GM21526 (cell line): ENCODE data around the gene DMAC2.
A peak's percentile ranks its signal among the peaks of the same experiment; 100 is the strongest.
"Not testable (repeated sequence)": the region's sequence is repeated elsewhere in the genome, so short reads cannot be mapped to it uniquely, and the experiment has no call there.

ENCODE experiments used
- ATAC-seq: cut with Tn5 transposase; IDR thresholded peaks from one replicate; pipeline ENCODE4 v1.9.1; 2021; ENCODE audit warnings: moderate library complexity; ENCODE audit not compliant: unreplicated experiment, low FRiP score

DMAC2 gene

DNA sequence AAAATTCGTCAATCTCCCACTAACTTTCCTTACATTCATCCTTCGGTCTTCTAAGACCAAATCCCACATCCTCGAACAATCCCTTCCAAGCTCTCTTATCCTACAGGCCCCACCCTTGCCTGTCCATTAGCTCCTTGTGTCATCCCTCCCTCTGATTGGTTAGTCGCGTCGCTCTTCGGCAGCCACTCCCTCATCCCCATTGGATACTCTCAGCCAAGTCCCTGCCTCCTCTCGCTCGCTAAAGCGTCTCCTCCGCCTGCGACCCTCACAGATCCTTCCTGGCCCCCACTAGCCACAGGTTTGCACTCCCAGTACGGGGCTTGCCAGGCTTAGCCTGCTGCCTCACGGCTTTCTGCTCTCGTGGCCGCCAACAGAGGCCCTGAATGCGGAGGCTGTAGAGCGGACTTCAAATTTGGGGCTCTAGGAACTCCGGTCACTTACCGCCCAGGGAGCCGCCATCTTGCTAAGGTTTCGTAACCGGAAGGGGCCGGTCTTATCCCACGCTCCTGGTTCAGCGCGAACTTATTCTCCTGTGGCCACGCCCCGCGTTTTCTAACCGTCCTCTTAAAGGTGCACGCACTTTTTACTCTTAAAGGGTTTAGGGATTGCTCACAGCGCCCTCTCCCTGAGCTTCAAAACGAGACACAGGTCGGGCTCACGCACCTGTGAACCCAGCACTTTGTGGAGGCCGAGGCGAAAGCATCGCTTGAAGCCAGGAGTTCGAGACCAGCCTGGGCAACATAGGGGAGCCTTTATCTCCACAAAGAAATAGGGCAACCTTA lies at the start of gene DMAC2:
Gene DMAC2 (minus strand): TSS at position 472 of the 782 bp plus-strand sequence. CDS start 13 bp downstream, at position 459.
- ATAC-seq = peak; percentile 82

DNA sequence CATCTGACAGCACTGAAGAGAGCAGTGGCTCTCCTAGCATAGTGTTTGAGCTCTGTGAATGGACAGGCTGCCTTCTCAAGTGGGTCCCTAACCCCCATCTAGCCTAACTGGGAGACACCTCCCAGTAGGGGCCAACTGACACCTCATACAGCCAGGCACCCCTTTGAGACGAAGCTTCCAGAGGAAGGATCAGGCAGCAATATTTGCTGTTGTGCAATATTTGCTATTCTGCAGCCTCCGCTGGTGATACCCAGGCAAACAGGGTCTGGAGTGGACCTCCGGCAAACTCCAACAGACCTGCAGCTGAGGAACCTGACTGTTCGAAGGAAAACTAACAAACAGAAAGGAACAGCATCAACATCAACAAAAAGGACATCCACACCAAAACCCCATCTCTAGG lies 47.2 kb upstream of the DMAC2 start:
- ATAC-seq = not testable (repeated sequence)

DNA sequence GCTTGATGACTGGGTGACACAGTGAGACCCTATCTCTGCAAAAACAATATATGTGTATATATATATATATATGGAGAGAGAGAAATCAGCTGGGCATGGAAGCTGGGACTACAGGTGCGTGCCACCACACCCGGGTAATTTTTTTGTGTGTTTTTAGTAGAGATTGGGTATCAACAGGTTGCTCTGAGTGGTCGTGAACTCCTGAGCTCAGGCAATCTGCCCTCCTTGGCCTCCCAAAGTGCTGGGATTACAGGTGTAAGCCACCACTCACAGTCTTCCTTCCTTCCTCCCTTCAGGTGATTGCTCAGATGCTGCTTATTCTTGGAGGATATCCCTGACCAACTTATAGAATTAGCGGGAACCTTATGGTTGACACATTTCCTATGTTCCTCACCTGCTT lies 45.1 kb upstream of the DMAC2 start:
- no peak for ATAC-seq

DNA sequence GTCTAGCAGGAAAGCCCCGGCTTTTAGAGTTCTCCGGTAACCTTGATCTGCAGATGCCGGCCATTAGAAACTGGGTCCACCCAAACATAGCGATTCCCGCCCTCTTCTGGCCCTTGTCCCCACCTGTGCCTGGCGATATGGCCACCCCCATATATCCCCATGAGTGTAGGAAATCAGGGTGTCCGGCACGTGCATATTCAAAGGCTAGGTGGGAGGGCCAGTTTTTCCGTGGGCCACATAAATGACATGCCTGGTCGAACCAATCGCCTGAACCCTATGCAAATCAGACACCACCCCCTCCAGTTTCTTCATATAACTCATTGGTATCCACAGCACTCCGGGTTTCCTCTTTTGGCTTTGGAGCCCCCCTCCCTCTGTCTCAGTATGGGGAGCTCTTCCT lies 40.6 kb upstream of the DMAC2 start:
- no peak for ATAC-seq

DNA sequence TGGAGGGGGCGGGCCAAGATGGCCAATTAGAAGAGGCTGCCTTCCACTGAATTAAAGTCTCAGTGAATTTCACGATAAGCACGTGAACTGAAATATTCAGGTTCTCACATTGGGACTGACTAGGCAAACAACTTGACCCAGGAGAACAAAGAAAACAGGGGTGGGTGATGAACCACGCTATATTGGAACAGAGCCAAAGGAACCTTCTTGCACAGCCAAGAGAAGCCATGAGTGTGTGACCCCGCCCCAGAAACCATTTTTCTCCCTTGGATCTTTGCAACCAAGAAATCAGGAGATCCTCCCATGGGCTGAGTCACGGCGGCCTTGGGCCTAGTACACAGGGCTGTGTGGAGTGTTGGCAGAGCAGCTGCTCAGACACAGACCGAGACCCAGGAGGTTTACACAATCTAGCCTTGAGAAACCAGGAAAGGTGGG lies 40.1 kb upstream of the DMAC2 start:
- ATAC-seq = no peak

DNA sequence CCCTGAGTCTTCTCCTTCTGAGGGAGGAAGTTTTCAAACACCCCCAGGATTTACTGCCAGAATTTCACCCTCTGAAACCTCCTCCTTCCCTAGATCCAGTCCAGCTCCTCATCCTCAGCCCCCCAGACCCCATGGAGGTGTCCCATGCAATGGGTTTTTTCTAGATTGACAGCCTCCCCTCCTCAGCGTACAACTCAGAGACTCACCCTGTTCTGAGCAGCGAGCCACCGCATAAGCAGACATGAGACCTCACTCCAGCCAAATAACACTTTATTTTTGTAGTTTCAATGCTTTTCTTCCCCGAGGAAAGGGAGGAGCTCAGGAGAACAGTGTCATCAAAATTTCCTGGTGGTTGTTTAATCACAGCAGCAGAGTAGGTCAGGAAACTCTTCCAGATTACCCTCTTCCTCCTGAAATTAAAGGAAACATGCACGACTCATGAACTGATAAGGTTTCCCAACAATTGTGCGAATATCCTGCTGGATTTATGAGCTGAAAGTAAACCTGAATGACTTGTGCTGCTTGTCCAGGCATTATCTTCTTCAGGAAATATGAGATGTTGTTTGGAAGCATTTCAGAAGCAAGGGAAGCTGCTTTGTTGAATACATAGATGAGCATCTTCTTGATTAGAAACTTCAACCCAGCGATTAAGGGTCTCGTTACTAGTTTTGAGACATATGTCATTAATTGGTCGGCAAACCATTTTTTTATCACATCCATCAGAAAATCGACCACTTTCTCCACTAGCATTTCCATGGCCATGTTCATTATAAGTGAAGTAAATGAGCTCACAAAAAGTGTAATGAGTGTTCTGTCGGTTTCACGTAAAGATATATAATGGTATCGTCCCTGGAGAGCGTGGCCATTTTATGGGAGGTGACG lies 39.4 kb upstream of the DMAC2 start:
- ATAC-seq = no peak

DNA sequence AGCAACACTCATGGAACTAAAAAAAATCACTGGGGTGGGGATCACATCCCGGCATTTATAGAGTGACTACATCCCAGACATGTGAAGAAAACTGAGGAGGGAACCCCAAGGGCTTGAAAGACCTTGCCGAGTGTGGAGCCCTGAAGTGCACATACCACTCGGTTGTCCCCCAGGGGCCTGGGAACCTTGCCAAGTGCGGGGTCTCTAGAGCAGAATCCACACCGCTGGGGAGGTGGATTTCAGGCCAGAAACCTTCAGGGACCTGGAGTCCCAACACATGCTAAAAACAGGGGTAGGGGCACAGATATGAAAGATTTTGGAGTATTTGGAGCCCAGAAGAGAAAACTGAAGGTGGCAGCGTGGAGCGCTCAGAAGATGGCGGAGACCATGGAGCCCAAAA lies 38.5 kb upstream of the DMAC2 start:
- no peak for ATAC-seq

DNA sequence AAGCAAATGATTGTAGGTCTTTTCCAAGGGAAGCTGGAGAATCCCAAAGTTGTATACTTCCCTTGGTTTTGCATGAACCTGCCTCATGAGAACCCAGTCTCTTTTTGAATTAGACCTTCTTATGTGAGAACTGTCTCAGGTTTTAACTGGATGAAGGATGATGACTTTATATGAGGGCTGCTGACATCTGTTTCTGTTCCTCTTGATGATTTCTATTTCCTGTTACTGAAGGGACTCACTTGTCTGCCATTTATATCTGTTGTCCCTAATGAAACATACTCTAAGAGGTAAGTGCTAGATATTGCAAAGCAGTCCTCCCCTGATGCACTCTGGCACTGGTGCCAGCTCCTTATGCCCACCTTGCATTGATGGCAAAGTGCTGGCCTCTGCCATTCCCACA lies 36.9 kb upstream of the DMAC2 start:
- ATAC-seq = no peak

DNA sequence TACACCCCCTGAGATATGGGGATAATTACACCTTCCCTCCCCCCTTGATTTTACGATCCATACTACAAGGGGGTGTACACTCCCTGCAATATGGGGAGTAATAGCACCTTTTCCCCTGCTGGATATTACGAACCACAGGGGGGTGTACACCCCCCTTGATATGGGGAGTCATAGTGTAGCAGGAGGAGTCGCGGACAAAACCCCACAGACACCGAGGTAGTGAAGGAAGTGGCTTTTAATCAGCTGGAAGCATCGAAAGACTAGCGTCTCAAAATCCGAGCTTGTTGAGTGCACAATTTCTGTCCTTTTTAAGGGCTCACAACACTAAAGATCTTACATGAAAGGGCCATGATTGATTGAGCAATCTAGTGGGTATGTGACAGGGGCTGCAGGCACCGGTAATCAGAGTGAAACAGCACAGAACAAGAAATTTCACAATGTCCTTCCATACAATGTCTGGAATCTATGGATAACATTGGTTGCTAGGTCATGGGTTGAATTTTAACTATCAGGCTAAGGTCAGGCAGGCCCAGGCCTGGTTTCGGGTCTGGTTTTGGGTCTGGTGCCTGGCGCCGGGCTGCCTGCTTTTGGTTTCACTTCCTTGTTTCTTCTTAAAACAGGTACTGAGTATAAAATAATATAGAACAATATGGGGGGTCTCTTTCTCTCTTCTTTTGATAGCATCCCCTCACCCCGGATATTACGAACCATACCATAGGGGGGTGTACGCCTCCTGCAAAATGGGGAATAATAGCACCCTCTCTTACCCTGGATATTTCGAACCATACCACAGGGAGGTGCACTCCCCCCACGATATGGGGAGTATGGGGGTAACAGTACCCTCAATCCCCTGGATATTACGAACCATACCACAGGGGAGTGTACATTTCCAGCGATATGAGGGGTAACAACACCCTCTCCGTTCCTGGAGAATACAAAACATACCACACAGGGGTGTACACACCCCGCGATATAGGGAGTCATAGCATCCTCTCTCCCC lies 23.8 kb upstream of the DMAC2 start:
- not testable (repeated sequence) for ATAC-seq

DNA sequence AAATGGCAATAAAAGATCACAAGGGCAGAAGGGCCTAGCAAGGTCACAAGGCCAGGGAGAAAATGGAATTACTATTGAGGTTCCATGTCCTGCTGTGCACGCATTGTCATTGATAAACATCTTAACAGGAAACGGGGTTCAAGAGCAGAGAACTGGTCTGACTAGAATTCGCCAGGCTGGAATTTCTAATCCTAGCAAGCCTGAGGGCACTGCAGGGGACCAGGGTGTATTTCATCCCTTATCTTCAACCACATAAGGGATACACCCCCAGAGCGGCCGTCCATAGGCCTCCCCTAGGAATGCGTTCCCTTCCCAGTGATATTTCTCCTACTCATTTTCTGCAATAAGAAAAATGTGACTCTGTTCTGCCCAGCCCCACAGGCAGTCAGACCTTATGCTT lies 22.8 kb upstream of the DMAC2 start:
- ATAC-seq = no peak

DNA sequence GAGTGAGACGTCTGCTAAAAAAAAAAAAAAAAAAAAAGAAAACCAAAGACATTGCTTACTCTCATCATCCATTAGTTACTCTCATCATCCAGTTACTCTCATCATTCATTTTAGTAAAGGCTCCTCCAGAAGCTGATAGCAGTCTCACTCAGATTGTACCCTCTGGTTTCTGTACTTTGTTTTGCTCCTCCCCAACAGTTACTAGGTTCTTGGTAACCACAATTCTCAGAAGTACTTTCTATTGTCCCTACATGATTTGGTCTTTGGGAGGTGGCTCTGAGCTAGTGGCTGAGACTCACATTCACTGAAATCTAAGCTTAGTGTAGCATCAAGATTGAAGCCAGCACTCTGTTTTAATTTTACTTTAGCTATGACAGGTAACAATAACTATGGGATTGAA lies 17.5 kb upstream of the DMAC2 start:
- no peak for ATAC-seq

DNA sequence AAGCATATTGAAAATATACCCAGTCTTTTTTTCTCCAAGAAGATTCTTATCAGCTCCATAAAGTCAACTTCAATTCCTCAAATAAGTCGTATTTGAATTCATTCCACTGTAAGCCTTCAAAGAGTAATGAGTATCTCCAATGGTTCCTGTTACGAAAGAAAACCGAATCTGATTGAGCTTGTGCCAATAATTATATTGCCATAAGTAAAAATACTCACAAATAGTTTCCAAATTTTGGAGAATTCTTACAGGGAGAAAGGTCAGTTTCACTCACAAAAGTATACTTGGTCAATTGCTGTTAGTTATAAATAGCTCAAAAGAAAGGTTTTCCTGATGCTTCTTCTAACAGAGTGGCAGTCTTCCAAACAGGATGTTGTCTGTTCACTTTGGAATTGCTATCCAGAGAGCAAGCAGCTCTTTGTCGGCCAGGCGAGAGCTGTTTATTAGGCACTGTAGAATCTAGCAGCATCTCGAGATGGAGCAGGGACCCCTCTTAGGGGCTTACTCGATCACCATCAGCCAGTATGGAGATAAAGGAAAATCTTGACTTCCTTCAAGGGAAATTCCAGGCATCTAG lies 16.7 kb upstream of the DMAC2 start:
- ATAC-seq = no peak

DNA sequence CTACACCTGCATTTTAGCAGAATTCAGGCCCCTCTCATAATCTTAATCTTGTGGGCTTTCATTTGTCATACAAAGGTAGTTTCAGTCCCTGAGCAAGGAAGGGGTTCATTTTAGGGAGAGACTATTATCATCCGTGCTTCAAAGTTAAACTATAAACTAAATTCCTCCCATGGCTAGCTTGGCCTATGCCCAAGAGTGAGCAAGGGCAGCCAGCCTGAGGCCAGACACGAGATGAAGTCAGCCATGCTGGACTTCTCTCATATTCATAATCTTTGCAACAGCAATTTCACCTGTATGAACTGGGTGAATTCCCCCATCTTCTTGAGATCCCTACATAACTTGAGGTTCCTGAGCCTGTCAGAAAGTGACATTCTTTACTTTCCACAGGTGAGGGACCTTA lies 16.2 kb upstream of the DMAC2 start:
- no peak for ATAC-seq

DNA sequence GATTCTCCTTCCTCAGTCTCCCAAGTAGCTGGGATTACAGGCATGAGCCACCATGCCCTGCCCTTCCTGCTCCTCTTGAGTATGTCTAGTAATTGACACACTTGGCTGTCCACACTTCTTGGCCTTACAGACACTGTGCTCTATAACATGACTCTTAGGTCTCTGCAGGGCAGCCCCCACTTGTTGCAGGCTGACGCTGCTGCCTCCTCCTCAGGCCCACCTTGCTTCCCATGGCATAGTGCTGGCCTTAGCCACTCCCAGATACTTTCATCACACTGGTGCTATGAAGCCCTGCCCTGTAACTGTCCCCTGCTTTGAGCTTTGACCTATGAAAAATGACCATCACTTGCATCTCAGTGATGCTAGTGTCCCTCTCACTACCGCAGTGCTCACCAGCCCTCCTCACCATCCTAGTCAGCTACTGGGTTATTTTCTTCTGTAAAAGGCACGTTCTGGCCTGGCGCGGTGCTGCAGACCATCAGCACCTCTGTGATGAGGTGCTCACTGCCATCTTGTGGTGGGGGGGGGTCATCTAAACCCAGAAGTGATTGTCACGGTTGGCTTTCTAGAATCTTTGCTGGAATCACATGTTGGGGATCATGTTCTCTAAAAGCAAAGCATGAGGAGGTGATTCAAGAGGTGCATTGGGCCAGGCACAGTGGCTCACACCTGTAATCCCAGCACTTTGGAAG lies 13.0 kb upstream of the DMAC2 start:
- ATAC-seq = no peak

DNA sequence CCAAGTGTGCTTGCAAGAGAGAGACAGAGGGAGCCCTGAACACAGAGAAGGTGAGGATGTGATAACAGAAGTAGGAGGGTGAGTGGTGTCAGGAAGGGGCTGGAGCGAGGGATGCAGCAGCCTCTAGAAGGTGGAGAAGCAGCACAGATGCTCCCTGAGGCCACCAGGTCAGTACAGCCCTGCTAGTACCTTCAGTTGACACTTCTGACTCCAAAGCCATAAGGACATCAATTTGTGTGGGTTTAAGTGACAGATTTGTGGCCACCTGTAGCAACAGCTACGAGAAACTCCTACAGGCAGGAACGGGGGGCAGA lies 10.1 kb upstream of the DMAC2 start:
- no peak for ATAC-seq

DNA sequence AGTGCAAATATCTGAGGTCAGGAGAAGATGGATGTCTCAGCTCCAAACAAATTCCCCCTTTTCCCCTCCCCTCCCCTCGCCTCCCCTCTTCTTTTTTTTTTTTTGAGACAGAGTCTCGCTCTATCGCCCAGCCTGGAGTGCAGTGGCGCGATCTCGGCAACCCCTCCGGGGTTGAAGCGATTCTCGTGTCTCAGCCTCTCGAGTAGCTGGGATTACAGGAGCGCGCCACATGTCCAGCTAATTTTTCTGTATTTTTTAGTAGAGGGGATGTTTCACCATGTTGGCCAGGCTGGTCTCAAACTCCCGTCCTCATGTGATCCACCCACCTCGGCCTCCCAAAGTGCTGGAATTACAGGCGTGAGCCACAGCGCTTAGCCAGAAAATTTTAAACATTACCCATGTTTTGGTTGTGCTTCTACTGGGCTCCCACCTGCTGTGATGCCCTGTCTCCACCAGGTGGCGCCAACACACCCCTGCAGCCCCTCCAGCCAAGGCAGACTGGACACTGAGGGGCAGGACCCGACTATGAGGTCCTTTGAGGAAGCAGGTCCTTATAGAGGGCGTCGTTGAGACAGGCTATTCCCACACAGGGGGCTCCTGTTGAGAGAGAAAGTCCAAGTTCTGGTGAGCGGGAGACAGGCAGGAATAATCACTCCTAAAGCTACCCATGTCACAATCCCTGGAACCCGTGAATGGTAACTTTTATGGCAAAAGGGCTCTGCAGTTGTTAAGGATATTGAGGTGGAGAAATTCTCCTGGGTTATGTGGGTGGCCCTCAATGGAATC lies 9.6 kb upstream of the DMAC2 start:
- no peak for ATAC-seq

DNA sequence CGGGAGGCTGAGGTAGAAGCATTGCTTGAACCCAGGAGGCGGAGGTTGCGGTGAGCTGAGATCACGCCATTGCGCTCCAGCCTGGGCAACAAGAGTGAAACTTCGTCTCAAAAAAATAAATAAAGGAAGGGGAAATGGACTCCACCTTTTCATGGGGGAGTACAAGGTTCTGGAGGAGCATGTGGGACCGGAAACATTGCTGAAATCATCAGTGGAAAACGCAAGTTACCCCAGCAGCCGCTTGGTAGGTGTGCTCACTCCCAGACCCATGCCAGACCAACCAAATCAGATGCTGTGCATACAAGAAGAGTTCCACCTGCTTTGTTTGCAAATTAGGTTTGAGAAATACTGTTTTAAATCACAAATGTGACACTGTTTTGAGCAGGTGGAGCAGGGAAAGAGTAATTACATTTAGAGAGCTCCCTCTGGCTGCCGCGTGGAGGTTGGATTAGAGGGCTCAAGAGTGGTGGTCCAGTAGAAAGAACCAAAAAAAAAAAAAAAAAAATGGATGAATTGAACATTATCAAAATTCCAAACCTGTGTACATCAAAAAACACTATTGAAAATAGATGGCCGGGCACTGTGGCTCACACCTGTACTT lies 8.1 kb upstream of the DMAC2 start:
- no peak for ATAC-seq

DNA sequence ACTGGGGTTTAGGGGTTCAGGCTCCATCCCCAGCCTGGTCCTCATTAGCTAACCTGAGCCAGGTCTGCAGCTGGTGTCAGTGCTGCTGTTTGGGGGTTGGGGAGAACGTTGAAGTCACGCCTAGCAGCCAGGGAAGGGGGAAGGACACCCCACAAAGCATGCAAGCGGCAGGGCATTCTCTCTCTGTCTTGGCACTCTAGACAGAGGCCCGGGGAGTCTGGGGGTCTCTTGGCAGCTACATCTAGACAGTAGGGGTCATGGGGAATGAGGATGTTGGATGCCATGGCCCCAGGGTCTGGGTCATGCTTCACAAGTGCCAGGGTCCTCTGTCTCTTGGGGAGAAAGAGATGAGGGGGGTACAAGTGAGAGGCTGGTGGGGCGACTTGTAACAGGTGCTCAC lies 5.9 kb upstream of the DMAC2 start:
- no peak for ATAC-seq
